HEK293T (cell line): ENCODE results near the gene VPS18.

Experiments used
- ELF4 ChIP-seq: fragments of 450-650 bp; IDR thresholded peaks from 2 replicates; pipeline ENCODE4 v1.6.1; 2017; ENCODE audit warnings: antibody characterized with exemption
- FOXM1 ChIP-seq: fragments of 450-650 bp; IDR thresholded peaks from 2 replicates; pipeline ENCODE4 v1.6.1; 2017; ENCODE audit warnings: mild to moderate bottlenecking, borderline replicate concordance
- HDGF ChIP-seq: fragments of 450-650 bp; IDR thresholded peaks from 2 replicates; pipeline ENCODE4 v1.6.1; 2017; ENCODE audit warnings: antibody characterized with exemption, borderline replicate concordance
- SP1 ChIP-seq: fragments of 450-650 bp; IDR thresholded peaks from 2 replicates; pipeline ENCODE4 v1.6.1; 2017
- SUZ12 ChIP-seq: fragments of 450-650 bp; IDR thresholded peaks from 2 replicates; pipeline ENCODE4 v1.6.1; 2016; ENCODE audit warnings: mild to moderate bottlenecking
- TARDBP ChIP-seq: fragments of 450-650 bp; IDR thresholded peaks from 2 replicates; pipeline ENCODE4 v1.6.1; 2016

DNA sequence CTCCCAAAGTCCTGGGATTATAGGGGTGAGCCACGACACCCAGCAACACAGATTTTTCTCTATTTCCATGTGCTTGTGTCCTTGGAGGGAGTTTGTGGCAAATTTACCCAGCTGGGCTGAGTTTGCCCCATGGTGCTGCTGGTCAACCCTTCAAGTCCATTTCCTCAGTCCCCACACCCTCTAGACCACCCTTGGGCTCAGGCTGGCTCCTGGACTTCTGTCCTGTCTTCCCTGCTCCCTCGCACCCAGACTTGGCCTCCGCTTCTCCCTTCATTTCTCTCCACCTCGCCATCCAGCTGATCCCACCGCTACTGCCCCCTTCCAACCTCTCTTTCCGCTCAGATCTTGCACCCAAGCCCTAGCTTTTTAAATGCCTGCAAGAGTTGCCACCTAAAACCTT, 12.9 kb upstream of the VPS18 start:
- TF ChIP-seq FOXM1 (no peak), SUZ12 (no peak), TARDBP (no peak), ELF4 (no peak), HDGF (no peak), SP1 (no peak)
